HEK293 (cell line): ENCODE measurements around the gene PTGR1.
"Not testable (repeated sequence)": the region's sequence is repeated elsewhere in the genome, so short reads cannot be mapped to it uniquely, and the experiment has no call there.

ENCODE experiments used
- CTCF ChIP-seq: fragments of 450-650 bp; formaldehyde crosslinking; IDR thresholded peaks from 2 replicates; pipeline ENCODE4 v1.5.1; 2016; ENCODE audit warnings: missing biosample characterization, missing genetic modification characterization
- GLIS1 ChIP-seq: fragments of 450-650 bp; formaldehyde crosslinking; IDR thresholded peaks from 2 replicates; pipeline ENCODE4 v1.5.1; 2016; ENCODE audit warnings: missing biosample characterization, missing genetic modification characterization
- PBX3 ChIP-seq: sonication (generic); formaldehyde crosslinking; IDR thresholded peaks from 2 replicates; pipeline ENCODE4 v1.8.1; 2022; ENCODE audit warnings: mild to moderate bottlenecking, moderate library complexity, missing genetic modification reagents
- REST ChIP-seq: fragments of 450-650 bp; formaldehyde crosslinking; IDR thresholded peaks from 2 replicates; pipeline ENCODE4 v1.5.1; 2016; ENCODE audit warnings: missing biosample characterization, missing genetic modification characterization
- TSHZ1 ChIP-seq: fragments of 450-650 bp; formaldehyde crosslinking; IDR thresholded peaks from 2 replicates; pipeline ENCODE4 v1.5.1; 2016; ENCODE audit warnings: missing biosample characterization, missing genetic modification characterization, borderline replicate concordance
- ZNF146 ChIP-seq: fragments of 450-650 bp; formaldehyde crosslinking; IDR thresholded peaks from 2 replicates; pipeline ENCODE4 v1.5.1; 2016; ENCODE audit warnings: missing biosample characterization, missing genetic modification characterization
- ZNF274 ChIP-seq, 2 experiments: fragments of 200-500 bp in 1 of 2; fragments of 450-650 bp in 1 of 2; sonication (Bioruptor generic) in 1 of 2; formaldehyde crosslinking in 1 of 2; IDR thresholded peaks; 2 replicates each; pipeline versions ENCODE4 v1.5.1 to v1.6.1; 2014 to 2016; ENCODE audit warnings: borderline replicate concordance in 1 of 2, inconsistent platforms in 1 of 2, low read length in 1 of 2, missing biosample characterization in 1 of 2, missing genetic modification characterization in 1 of 2
- ZNF391 ChIP-seq: fragments of 450-650 bp; formaldehyde crosslinking; IDR thresholded peaks from 2 replicates; pipeline ENCODE4 v1.5.1; 2016; ENCODE audit warnings: low read depth, missing biosample characterization, missing genetic modification characterization, borderline replicate concordance
- ZNF449 ChIP-seq: fragments of 450-650 bp; formaldehyde crosslinking; IDR thresholded peaks from 2 replicates; pipeline ENCODE4 v1.5.1; 2017; ENCODE audit warnings: missing biosample characterization, mild to moderate bottlenecking, missing genetic modification characterization, moderate library complexity
- ZNF624 ChIP-seq: fragments of 450-650 bp; formaldehyde crosslinking; IDR thresholded peaks from 2 replicates; pipeline ENCODE4 v1.5.1; 2017; ENCODE audit warnings: missing biosample characterization, missing genetic modification characterization
- ZNF626 ChIP-seq: fragments of 450-650 bp; sonication (Bioruptor Pico); formaldehyde crosslinking; IDR thresholded peaks from 2 replicates; pipeline ENCODE4 v1.5.1; 2018; ENCODE audit warnings: missing biosample characterization, missing genetic modification characterization, inconsistent platforms
- ZNF664 ChIP-seq: fragments of 450-650 bp; formaldehyde crosslinking; IDR thresholded peaks from 2 replicates; pipeline ENCODE4 v1.5.1; 2016; ENCODE audit warnings: missing biosample characterization, missing genetic modification characterization
- ZNF830 ChIP-seq: fragments of 450-650 bp; IDR thresholded peaks from 2 replicates; pipeline ENCODE4 v1.5.0; 2018; ENCODE audit warnings: missing biosample characterization, missing genetic modification characterization, low read depth, mild to moderate bottlenecking, moderate library complexity

- TF ChIP-seq ZNF830 (tag by site-specific recombination); ZNF626; ZNF391 (tag by site-specific recombination); TSHZ1 (tag by site-specific recombination); CTCF (tag by site-specific recombination); GLIS1 (tag by site-specific recombination); ZNF624 (tag by site-specific recombination); ZNF449; ZNF146 (tag by site-specific recombination); ZNF664 (tag by site-specific recombination); PBX3; REST; ZNF274 (IDR thresholded peaks at IDR 0.05; ENCODE audit: low read length); ZNF274 (tag by site-specific recombination; IDR thresholded peaks at IDR 0.05; ENCODE audit: borderline replicate concordance): not testable (repeated sequence)
These were observed 44.0 kb downstream of the PTGR1 start for GRCh38 chr9:111555425-111555824.
